Progenitor cell of endocrine pancreas (in vitro differentiated cells): ENCODE measurements around the gene SURF4. TPM values are rescaled to one million over a fixed set of nuclear protein-coding genes. Genes with fewer than 3 reads are reported as not detected.

ENCODE experiments used
- DNase-seq: peaks from one replicate; pipeline ENCODE4 v3.0.0; 2021; ENCODE audit warnings: low spot score; ENCODE audit not compliant: unreplicated experiment
- H3K27ac Mint-ChIP-seq: 2 replicates; pipeline ENCODE4 v1.8.0; 2021; ENCODE audit warnings: mild to moderate bottlenecking, moderate library complexity, mixed read lengths
- H3K27me3 Mint-ChIP-seq: 2 replicates; pipeline ENCODE4 v1.8.0; 2021; ENCODE audit warnings: mixed read lengths
- H3K36me3 Mint-ChIP-seq: 2 replicates; pipeline ENCODE4 v1.8.0; 2022; ENCODE audit warnings: mixed read lengths; ENCODE audit not compliant: insufficient read depth
- H3K4me1 Mint-ChIP-seq: 2 replicates; pipeline ENCODE4 v1.8.0; 2021; ENCODE audit warnings: low read depth, mixed read lengths
- H3K4me3 Mint-ChIP-seq: 2 replicates; pipeline ENCODE4 v1.8.0; 2021; ENCODE audit warnings: low read depth, mild to moderate bottlenecking, moderate library complexity, mixed read lengths
- H3K9me3 Mint-ChIP-seq: 2 replicates; pipeline ENCODE4 v1.8.0; 2021; ENCODE audit warnings: low read depth, mixed read lengths
- total RNA-seq: library from RNA; stranded (reverse); gene quantifications from 2 replicates; pipeline ENCODE4 v1.2.1, GENCODE V29; 2021
- TF ChIP-seq, protein P1 (sequence below): fragments of 200-600 bp; sonication (generic); IDR thresholded peaks from one replicate; pipeline ENCODE4 v1.5.0; 2021; ENCODE audit warnings: antibody characterized with exemption, mild to moderate bottlenecking; ENCODE audit not compliant: unreplicated experiment

Gene SURF4
- total RNA-seq, 1 donor from 2014 or later: 122 TPM

DNA sequence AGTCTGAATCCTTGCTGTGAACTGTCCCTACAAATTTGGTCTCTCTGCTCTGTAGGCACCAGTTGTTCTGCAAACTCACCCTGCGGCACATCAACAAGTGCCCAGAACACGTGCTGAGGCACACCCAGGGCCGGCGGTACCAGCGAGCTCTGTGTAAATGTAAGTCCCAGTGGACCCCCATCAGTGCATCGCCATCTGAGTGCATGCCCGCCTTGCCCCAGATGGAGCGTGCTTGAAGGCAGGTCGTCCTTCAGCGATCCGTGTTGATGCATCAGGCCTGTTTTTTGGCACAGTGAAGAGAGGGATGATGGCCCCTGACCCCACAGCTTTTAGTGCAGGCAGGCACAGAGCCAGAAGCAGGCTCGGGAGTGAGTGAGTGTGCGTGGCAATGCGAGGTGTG, 18.2 kb downstream of the SURF4 start:
- peaks cover 11% of the 10 kb centered on the region for H3K36me3 Mint-ChIP-seq
- peaks cover 8% of the 10 kb centered on the region for H3K4me1 Mint-ChIP-seq
- no peaks in the 10 kb centered on the region for H3K9me3 Mint-ChIP-seq
- TF ChIP-seq, protein P1, sequence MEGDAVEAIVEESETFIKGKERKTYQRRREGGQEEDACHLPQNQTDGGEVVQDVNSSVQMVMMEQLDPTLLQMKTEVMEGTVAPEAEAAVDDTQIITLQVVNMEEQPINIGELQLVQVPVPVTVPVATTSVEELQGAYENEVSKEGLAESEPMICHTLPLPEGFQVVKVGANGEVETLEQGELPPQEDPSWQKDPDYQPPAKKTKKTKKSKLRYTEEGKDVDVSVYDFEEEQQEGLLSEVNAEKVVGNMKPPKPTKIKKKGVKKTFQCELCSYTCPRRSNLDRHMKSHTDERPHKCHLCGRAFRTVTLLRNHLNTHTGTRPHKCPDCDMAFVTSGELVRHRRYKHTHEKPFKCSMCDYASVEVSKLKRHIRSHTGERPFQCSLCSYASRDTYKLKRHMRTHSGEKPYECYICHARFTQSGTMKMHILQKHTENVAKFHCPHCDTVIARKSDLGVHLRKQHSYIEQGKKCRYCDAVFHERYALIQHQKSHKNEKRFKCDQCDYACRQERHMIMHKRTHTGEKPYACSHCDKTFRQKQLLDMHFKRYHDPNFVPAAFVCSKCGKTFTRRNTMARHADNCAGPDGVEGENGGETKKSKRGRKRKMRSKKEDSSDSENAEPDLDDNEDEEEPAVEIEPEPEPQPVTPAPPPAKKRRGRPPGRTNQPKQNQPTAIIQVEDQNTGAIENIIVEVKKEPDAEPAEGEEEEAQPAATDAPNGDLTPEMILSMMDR: no peak
- H3K27ac Mint-ChIP-seq: no peak overlapping the region
- no peak for DNase-seq
- no peaks in the 10 kb centered on the region for H3K27me3 Mint-ChIP-seq
- H3K4me3 Mint-ChIP-seq: peak overlapping the region; percentile 74

DNA sequence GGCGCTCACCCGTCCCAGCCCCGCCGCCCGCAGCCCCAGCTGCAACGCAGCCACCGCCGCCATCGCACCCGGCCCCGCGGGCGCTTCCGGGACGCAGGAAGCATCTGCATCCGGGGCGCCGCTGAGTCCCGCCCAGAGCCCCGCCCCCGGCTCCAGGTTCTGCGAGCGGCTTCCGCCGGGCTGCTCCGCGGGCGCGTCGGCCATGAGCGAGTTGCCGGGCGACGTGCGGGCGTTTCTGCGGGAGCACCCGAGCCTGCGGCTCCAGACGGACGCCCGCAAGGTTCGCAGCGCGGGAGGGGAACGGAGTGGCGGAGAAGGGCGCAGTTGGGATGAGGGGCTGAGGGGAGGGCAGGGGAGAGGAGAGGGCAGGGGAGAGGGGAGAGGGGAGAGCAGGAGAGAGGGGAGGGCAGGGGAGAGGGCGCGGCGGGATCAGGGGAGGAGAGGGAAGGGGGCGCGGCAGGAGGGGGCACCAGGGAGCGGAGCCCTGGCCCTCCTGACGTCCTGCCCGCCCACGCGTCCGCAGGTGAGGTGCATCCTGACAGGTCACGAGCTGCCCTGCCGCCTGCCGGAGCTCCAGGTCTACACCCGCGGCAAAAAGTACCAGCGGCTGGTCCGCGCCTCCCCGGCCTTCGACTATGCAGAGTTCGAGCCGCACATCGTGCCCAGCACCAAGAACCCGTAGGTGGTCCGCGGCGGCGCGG, 19.3 kb downstream of the SURF4 start, which contains the start of the genes SURF1 and SURF2:
Gene SURF1, minus strand, starts transcription at position 97 of the 701 bp plus-strand sequence. Its CDS starts 34 bp downstream, at position 63.
Gene SURF2, plus strand, starts transcription at position 160 of the 701 bp plus-strand sequence. Its CDS starts 43 bp downstream, at position 203.
- TF ChIP-seq, protein P1: peak; percentile 29
- Mint-ChIP-seq H3K27me3 (no peaks in the 10 kb centered on the region), H3K36me3 (peaks cover 12% of the 10 kb centered on the region), H3K4me1 (peaks cover 8% of the 10 kb centered on the region), H3K27ac (peak within 1 kb of the TSS; percentile 95), H3K4me3 (peak within 1 kb of the TSS; percentile 89), H3K9me3 (no peaks in the 10 kb centered on the region)
- DNase-seq: peak; percentile 79

DNA sequence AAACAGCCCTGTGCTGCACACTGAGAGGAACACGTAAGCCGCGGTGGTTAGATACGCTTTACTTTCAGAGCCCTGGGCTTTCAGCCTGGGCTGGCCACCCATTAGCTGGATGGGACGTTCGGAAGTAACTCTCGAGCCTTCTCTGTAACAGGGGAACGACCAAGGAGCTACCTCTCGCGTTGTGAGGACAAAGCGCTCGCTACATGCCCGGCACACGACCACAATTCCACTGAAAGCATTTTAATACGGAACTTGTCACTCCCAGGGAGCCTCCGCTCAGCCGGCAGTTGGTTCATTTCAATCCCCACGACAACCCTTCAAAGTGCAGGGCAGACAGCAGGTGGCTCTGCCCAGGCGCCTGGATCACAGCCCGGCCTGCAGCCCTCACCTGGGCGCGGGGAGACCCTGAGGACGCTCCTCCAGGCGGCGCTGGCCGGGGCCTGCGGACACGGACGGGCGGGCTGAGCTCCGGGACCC, 19.9 kb downstream of the SURF4 start:
- TF ChIP-seq, protein P1: peak; percentile 9
- no peak for DNase-seq
- peak overlapping the region; percentile 95 for H3K27ac Mint-ChIP-seq
- peaks cover 12% of the 10 kb centered on the region for H3K36me3 Mint-ChIP-seq
- H3K4me1 Mint-ChIP-seq: peaks cover 8% of the 10 kb centered on the region
- H3K9me3 Mint-ChIP-seq: no peaks in the 10 kb centered on the region
- no peaks in the 10 kb centered on the region for H3K27me3 Mint-ChIP-seq
- peak overlapping the region; percentile 89 for H3K4me3 Mint-ChIP-seq

DNA sequence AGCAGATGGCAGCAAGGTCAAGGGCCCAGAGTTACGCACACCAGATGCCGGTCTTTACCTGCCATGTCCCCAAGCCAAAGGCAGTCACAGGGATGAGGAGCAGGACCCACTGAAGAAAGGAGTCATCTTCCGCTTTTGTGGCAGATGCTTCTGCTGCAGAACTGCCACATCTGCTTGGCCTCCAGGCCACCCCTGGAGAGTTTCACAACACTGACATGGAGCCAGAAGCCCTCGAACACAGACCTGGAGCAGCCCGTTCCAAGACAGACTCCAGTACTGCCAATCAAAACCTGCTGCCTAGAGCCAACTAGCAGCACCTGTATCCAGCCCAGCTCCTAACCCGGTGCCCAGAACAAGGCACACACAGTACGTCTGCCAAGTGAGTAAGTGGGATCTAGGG, 21.1 kb downstream of the SURF4 start:
- DNase-seq: no peak
- Mint-ChIP-seq H3K27me3 (no peaks in the 10 kb centered on the region), H3K4me1 (peaks cover 10% of the 10 kb centered on the region), H3K9me3 (no peaks in the 10 kb centered on the region), H3K36me3 (peaks cover 14% of the 10 kb centered on the region), H3K27ac (peak overlapping the region; percentile 56), H3K4me3 (peak overlapping the region; percentile 89)
- TF ChIP-seq, protein P1: no peak

DNA sequence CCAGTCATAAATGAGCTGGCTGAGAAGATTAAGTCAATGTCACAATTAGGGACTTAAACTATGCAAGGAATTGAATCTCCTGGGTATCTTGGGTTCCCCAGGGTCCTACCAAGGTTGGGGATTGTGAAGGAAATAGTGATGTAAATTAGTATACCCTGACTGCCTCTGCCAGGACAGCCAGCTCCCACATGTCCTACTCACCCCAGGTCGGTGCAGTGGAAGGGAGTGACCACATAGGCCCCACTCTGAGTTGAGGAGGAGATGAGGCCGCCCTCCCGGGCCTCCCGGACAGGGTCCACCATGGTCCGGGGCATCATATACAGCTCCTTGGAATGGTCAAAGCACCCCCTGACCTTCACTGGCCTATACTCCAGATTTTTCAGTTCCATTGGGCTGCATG, 22.3 kb downstream of the SURF4 start:
- TF ChIP-seq, protein P1: no peak
- Mint-ChIP-seq H3K4me1 (peaks cover 22% of the 10 kb centered on the region), H3K9me3 (no peaks in the 10 kb centered on the region), H3K27me3 (no peaks in the 10 kb centered on the region), H3K27ac (no peak overlapping the region), H3K36me3 (peaks cover 26% of the 10 kb centered on the region), H3K4me3 (no peak overlapping the region)
- no peak for DNase-seq
